Loucy (cell line): ENCODE data around the gene TSHZ2.

ENCODE experiments used
- EZH2phosphoT487 ChIP-seq: fragments of 200-600 bp; IDR thresholded peaks from 2 replicates; pipeline ENCODE4 v1.6.1; 2018; ENCODE audit warnings: antibody characterized with exemption, mild to moderate bottlenecking, moderate library complexity, borderline replicate concordance
- TF ChIP-seq, protein P1 (sequence below): fragments of 200-600 bp; sonication (generic); conservative IDR thresholded peaks from 2 replicates; pipeline ENCODE4 v1.5.1; 2014; ENCODE audit warnings: mild to moderate bottlenecking, antibody characterized with exemption, low read length

DNA sequence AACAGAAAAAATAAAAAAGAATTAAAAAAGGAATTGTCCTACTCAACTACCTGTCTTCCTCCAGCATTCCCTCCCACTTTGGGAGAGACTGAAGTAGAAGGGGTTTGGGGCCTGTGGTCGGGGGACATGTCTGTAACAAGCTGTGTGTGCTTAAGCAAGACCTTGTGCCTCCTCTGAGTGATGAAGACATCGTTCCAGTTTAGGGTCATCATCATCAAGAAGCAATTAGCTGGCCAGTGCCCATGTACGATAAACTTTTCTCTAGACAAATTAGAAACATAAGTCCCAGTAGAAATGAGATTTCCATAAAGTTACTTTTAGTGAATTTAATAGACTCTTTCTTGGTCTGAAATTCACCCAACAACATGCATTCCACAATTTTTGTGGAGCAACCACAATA is 348.5 kb downstream of the TSHZ2 start:
- TF ChIP-seq, protein P1, sequence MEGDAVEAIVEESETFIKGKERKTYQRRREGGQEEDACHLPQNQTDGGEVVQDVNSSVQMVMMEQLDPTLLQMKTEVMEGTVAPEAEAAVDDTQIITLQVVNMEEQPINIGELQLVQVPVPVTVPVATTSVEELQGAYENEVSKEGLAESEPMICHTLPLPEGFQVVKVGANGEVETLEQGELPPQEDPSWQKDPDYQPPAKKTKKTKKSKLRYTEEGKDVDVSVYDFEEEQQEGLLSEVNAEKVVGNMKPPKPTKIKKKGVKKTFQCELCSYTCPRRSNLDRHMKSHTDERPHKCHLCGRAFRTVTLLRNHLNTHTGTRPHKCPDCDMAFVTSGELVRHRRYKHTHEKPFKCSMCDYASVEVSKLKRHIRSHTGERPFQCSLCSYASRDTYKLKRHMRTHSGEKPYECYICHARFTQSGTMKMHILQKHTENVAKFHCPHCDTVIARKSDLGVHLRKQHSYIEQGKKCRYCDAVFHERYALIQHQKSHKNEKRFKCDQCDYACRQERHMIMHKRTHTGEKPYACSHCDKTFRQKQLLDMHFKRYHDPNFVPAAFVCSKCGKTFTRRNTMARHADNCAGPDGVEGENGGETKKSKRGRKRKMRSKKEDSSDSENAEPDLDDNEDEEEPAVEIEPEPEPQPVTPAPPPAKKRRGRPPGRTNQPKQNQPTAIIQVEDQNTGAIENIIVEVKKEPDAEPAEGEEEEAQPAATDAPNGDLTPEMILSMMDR, result no peak
- TF ChIP-seq EZH2phosphoT487, result no peak
